Stimulated activated CD8-positive, alpha-beta memory T cell treated with anti-CD3 and anti-CD28 coated beads, Interleukin-7, amount 100 ng/mL, for 1 hour (primary cell): Measurements from ENCODE around the gene GNAL.
"Not testable (repeated sequence)": the region's sequence is repeated elsewhere in the genome, so short reads cannot be mapped to it uniquely, and the experiment has no call there.

Experiments
- DNase-seq, 2 donors: peaks; one replicate each; pipeline ENCODE4 v3.0.0-alpha.2; 2020; ENCODE audit warnings: low read depth in 2 of 2

GNAL gene

DNA sequence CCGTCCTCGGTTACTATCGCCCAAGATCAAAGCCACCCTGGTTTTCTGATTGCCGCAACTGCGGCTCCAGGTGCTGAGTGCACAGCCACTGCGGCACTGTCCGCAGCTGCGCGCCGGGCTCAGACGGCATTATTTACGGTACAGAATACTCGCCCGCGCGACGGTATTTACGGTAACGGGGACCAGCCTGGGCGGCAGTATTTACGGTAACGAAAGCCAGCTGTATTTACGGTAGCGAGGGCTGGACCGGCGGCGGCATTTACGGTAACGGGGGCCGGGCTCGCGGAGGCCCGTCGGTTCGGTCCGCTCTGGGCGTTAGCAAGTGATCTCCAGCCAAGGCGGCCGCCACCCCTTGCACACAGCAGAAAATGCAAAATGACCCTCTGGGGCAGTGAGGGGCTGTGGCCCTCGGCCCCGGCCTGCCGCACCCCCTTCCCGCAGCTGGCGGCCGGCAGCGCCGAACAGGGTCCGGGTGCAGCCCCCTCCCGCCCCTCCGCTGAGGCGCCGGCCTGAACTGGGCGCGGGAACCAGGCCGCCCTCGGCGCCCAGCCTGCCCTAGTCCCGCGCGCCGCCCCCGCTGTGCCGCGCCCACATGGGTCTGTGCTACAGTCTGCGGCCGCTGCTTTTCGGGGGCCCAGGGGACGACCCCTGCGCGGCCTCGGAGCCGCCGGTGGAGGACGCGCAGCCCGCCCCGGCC, at the start of gene GNAL:
TSS of gene GNAL (plus strand) at position 293 of the 697 bp plus-strand sequence. CDS start at position 593, 300 bp downstream.
- DNase-seq: no peak

DNA sequence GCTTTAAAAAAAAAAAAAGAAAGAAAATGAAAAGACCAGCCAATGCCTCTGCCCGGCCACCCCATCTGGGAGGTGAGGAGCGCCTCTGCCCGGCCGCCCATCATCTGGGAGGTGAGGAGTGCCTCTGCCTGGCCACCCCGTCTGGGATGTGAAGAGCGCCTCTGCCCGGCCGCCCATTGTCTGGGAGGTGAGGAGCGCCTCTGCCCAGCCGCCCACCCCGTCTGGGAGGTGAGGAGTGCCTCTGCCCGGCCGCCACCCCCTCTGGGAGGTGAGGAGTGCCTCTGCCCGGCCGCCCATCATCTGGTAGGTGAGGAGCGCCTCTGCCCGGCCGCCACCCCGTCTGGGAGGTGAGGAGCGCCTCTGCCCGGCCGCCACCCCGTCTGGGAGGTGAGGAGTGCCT, 41.8 kb upstream of the GNAL start:
- DNase-seq: not testable (repeated sequence)

DNA sequence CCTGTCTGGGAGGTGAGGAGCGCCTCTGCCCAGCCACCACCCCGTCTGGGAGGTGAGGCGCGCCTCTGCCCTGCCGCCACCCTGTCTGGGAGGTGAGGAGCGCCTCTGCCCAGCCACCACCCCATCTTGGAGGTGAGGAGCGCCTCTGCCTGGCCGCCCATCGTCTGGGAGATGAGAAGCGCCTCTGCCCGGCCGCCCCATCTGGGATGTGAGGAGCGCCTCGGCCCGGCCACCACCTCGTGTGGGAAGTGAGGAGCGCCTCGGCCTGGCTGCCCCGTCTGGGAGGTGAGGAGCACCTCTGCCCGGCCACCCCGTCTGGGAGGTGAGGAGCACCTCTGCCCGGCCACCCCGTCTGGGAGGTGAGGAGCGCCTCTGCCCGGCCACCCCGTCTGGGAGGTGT, 41.3 kb upstream of the GNAL start:
- not testable (repeated sequence) for DNase-seq

DNA sequence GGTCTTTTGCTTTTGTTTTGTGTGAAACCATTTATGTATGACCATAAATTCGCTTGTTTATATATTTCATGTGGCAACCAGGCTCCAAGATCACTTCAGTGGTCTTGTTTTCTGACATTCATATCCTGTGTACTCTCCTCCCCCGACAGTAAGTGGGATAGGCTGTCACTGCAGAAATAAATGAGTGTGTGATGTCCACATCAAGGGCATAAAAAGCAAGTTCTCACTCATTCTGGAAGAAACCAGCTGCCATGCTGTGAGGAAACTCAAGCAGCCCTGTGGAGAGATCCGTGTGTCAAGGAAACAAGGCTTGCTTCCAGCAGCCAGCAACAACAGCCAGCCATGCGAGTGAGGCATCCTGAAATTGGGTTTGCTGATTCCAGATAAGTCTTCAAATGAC, 39.2 kb upstream of the GNAL start:
- no peak for DNase-seq

DNA sequence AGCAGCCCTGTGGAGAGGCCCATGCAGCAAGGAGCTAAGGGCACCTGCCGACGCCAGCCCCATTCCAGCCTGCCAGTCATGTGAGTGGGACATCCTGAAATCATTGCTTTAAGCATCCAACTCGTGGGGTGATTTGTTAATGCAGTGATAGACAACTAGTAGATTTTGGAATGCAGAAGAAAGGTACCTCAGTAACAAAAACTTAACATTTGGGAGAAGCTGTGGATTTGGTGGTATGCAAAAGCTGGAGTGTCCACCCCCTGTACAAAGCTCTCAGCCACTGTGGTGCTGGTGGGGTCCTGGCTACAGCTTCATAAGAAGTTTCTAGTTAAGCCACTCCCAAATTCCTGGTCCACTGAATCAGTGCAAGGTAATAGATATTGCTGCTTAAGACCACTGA, 37.2 kb upstream of the GNAL start:
- DNase-seq: no peak

DNA sequence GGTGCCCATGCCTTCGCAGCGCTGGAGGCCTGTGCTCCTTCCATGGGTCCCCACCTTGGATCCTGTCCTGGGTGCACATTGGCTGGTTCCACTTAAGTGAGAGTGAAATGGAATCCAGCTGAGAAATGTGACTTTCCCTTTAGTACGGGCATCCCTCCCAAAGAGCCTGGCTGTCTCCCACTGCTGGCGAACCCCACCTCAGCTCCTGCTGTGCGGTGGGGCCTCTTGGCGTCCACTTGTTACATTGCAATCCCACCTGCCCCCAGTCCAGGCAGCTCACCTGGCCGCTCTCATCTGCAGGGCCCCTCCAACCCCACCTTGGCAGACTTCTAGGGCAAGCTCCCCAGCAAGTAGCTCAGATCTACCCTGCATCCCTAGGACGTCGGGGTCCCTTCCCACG, 35.5 kb upstream of the GNAL start:
- DNase-seq: no peak

DNA sequence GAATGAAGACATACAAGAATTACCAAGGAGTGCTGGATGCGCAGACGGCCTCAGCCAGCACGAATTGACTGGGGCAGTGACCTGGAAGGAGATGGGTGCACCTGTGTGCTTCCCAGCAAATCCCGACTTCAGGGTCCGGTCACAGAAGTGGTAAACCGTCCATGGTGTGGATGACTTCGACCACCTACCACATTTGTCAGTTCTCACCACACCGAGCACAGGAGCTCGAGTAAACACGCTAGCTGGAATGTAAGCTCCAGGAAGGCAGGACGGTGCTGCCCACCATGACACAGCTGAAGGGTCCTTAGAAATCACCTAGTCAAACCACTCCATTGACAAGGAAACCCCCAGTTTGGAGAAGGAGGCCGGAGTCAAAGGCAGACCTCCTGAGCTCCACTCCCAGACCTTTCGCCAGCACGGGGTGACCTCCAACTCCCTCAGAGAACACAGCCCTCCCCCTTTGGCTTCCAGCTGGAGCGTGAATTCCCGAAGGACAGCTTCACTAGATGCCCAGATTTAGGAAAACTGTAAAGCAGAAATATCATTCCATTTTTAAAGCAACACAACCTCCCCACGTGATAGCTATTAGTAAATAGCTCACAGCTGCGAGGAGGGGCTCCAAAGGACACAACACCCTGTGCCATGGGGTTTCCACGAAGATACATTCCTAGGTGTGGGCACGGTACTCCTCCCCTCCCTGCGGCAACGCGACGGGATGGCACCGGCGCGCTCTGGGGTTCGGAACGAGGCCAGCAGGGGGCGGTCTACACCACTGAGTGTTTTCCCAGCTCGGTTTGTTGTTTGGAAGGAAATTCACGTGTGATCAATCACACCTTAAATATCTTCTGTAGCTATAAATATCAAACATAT, 34.1 kb upstream of the GNAL start:
- peak in 1 of 2 donors; percentile 13 for DNase-seq

DNA sequence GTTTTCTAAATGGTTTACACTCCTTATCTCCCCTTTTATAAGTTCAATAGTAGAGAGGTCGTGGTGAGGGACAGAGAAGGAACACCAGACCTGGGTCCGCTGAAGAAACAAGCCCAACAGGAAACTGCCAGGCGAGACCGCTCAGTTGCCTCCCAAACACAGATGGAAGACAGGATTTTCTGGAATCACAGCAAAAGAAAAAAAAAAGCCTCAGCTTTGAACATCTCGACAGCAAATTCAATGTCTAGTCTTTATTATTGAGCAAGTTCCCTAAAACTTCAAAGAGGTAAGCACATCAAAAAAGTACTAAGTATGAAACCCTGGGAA, 33.5 kb upstream of the GNAL start:
- DNase-seq: no peak

DNA sequence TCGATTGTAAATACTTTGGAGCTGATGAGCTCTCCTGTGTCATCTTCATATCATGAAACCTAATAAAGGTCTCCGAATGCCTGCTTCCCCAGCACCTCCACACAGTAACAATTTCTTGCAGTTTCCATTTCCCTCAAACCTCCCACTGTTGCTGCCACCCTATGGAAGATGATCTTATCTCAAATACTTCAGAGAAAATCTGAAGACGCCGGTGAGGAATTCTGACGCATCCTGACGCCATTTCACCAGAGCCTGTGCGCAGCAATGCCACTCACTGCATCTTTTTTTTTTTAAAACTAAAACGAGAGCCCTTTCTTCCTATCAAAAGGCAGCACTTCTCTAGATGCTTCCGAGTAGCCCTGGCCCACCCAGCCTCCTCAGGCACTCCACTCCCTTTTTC, 31.9 kb upstream of the GNAL start:
- DNase-seq: no peak

DNA sequence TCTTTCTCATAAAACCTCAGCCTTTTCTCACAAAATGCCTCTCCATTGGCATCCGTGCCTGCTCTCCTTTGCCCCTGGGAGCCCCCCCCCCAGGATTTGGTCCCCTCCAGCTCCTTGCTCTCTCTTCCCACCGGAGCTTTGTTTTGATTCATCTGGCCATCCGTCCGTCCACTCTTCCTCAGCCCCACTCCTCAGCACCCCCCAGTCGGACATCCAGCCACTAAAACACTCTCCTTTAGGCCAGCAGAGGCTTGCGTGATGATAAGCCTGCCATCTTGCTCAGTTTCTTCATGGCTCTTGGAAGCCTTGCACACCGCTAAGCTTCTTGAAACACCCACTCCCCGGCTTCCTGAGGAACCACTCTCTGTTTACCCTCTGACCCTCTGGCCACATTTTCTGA, 31.5 kb upstream of the GNAL start:
- DNase-seq: no peak

DNA sequence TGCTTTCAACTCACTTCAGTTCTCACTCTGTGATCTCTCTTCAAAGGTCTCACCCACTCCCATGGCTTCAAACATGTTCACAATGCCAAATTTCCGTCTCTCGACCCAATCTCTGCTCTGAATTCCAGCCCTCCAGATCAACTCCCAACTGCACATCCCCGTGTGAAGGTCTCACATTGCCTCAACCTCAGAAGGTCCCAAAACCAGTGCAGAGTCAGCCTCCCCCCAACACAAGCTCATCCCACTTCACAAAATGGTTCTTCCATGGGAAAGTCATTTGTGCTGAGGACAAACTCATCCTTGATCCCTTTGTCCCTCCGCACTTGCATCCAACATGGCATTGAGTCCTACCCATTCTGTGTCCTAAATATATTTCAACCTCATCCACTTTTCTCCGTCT, 31.0 kb upstream of the GNAL start:
- no peak for DNase-seq

DNA sequence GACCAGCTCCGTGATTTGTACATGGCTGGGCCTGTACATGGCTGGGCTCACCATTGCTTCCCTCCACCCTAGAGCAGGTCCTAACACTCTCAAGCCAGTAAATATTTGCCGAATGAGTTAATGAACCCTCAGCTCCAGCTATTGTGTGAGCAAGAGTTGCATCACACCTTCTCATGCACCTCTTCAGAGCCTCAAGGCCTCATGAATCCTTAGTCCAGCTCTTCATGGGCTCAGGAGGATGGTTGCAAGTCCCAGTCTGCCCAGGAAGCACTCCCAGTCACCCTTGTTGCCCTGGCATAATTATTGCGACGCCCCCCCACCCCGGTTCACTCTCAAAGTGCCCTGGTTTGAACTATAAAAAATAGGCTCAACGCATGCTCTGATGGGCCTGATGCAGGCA, 30.1 kb upstream of the GNAL start:
- no peak for DNase-seq

DNA sequence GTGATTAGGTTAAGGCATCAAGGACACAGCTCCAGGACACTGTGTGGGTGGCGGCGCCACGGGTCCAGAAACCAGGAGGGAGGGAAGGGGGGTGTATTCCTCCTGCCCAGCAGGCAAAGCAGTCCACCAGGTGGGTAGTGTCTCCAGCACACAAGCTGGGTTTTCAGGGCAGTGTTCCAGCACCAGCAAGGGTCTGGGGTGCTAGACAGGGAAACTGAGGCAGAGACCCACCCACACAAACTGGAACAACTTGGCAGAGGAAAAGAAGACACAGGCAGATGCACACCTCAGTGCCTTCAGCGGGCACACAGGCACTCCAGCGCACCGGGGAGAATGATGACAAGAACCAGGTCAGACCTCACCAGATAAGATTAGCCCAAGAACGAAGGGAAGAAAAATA, 28.4 kb upstream of the GNAL start:
- DNase-seq: no peak

DNA sequence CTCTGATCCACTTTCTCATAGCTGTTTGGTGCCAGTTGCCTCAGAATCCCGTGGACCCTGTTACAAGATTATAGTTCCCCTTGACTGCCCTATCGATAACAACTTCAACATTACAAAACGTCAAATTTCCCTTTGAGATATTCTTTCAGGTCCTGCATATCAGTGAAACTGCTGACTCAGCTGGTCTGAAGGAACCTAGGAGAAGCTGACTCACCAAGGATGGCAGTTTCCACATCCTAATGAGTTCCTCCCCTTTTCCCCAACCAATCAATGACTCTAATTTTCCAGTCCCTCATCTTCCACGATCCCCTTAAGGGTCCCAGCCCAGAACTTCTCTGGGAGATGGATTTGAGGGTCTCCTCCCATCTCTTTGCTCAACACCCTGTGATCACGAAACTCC, 27.6 kb upstream of the GNAL start:
- DNase-seq: no peak

DNA sequence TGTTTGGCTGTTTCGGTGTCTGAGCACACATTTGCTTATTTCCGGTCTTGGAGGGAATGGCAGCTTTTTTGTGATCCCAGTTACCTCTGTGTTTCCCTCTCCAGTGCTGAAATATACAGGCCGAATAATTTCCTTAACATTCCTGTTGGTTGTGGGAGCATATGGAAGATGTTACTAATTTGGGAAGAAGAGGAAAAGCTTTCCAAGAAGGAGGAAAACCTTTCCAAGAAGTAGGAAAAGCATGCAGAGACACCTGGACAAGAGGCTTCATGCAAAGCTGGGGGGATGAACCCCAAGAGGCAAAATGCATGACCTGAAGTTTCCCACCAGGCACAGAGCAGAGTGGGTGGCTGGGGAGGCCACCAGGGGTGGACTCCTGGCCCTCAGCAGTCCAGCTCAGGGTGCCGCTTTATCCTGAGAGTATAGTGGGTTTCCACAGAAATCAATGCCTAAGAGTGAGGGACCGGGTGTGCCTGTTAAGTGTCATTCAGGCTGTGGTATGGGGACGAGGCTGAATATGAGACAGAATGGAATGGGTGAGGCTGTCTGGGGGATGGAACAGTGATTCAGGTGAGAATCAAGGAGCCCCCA, 25.5 kb upstream of the GNAL start:
- DNase-seq: no peak

DNA sequence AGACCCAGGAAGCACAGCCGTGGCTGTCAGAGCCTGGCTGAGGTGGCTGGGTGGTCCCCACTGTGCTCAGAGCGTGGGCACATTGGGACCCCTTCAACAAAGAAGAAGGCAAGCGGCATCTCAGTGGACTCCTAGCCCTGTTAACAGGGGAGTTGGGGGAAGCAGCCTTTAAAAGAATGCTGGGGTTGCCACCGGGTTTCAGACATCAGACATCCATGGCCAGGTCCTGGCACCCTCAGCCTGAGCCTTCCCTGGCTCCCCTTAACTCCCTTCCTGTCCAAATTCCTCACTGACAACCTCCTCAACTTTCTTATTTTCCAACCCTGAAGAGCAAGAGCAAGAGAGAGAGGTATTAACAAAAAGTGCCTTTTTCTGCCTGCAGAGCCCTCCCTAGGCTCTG, 24.8 kb upstream of the GNAL start:
- no peak for DNase-seq

DNA sequence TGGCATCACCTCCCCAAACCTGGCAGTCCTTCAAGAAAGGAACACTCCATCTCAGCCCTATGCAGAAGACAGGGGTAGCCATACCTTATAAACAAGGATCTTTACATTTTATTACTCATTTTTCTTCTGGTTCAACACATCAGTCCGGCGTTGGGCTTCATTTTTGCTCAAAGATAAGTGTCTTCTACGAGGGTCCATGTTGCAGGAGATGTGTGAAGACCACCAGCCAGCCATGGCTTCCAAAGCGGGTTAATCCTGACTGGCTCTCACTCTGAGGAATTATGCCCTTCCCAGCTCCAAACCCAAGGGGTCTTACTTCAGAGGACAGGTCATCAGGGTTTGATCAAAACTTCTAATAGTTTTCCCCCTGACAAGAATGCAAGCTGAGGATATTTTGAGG, 23.9 kb upstream of the GNAL start:
- DNase-seq: no peak

DNA sequence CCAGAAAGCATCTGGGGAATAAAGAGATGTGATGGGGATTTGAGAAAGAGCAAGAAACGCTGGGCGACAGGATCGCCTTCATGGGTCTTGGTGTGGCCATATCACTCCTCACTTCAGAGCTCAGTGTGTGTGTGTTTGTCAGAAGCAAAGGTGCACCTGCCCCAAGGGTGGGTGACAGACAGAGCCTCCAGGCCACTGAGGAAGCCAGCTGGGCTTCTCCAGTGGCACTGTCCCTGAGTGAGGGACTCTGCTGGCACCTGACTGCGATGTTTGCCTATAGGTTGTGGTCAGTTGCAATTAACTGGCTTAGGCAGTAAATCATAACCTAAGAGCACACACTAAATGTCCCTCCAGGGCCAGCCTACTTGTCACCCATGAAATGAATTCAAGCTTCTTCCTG, 23.5 kb upstream of the GNAL start:
- no peak for DNase-seq

DNA sequence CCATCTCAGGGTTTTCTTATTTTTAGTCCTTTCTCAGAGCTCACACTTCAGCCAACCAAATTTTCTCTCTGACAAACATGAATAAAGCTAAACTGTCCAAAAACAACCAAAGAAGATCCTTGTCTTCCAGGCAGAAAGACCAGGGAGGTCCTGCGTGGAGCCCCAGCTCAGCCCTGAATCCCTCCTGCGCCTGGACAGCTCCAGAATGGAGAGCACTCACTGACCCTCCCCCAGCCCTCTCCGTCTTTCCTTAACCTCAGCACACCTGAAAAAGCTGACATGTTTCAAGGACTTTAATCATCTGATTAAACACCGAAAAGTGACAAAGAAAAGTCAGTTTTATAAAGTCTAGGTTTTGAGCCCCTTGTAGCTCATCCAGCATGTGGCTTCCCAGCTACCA, 22.9 kb upstream of the GNAL start:
- no peak for DNase-seq

DNA sequence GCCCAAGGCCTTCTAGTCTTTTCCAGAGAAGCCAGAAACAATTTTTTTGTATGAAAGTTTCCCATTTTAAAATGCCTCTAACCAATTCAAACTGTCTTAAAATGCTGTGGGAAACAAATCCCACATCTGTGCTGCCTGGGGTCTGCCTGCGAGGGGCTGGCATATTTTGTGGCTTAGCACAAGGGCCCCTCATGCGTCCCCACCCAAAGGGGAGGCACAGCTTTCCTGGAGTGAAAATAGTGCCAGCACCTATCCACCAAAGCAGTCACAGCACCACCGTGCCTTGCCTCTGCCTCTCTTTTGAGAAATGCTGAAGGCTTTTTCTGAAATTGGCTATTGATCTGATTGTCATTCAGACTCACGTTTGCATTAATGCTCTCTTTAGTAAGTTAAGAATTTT, 22.2 kb upstream of the GNAL start:
- DNase-seq: no peak

DNA sequence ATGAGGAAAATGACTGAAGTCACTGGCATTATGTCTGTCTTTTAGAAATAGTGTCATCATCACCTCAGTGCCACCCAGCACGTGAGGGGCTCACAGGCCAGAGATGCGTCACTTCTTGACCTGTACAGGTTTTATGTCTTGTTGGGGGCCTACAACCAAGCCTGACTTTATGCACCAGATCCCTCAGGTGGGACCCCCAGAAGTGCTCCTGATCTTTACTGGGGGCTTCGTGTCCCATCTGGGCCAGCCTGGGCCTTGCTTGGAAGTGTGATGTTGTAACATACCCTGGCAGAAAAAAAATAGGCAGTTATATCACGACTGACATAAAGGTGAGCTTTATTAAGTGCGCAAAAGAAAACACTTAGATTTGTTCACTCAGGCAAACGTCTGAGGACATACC, 21.5 kb upstream of the GNAL start:
- no peak for DNase-seq

DNA sequence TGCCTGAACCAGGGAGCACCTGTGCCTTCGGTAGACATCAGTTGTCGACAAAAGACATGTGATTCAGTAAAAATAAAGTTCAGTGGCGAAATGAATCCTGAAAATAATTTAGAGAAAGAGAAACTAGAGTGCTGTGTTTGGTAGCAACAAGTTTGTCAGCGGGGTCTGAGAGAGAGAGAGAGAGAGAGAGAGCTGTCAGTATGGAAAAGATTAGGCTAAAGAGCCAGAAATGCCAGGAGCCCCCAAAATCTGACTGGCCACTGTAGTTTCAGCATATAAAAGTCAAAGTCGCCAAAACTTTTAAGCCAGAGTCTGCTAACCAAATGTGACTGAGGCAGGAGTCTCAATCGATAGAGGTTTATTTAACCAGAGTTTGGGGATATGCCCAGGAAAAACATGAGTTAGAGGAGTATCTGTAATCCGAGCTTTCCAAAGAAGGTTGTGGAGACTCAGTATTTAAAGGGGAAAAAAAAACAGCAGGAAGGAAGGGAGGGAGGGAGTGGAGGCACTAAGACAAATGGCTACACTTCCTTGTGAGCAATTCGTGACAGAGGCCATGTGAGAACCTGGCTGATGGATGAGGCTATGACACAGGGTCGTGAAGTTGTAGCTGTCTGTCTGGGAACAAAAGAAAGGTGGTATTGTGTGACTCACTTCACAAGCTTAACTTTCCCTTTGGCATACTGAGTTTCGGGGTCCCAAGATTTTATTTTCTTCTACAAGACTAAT, 20.5 kb upstream of the GNAL start:
- no peak for DNase-seq
